GM12874 (cell line): ENCODE measurements around the gene ATP6AP1.

Experiments
- TF ChIP-seq, protein P1 (sequence below): IDR thresholded peaks from 2 replicates; pipeline ENCODE4 v1.5.1; 2011; ENCODE audit warnings: low read depth, mild to moderate bottlenecking, control low read depth, low read length, moderate library complexity; ENCODE audit not compliant: insufficient read depth

ATP6AP1 gene

DNA sequence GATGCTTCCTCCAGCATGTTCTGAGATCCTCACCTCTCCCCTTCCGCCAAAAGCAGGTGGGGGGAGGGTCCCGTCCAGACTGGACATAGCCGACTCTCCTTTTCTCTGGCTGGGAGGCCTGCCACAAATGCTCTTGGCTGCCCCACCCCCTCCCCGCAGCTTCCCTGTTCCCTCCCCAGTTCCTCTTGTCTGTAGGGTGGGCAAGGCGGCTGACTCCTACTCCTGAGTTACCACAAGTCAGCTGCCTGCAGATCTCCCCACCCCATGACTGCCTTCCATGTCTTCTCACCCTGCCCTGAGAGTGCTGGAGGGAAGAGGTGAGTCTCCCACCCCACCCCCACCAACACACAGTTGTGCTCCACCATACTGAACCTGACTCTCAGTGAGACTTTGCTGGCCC lies 2.9 kb downstream of the ATP6AP1 start:
- TF ChIP-seq, protein P1, sequence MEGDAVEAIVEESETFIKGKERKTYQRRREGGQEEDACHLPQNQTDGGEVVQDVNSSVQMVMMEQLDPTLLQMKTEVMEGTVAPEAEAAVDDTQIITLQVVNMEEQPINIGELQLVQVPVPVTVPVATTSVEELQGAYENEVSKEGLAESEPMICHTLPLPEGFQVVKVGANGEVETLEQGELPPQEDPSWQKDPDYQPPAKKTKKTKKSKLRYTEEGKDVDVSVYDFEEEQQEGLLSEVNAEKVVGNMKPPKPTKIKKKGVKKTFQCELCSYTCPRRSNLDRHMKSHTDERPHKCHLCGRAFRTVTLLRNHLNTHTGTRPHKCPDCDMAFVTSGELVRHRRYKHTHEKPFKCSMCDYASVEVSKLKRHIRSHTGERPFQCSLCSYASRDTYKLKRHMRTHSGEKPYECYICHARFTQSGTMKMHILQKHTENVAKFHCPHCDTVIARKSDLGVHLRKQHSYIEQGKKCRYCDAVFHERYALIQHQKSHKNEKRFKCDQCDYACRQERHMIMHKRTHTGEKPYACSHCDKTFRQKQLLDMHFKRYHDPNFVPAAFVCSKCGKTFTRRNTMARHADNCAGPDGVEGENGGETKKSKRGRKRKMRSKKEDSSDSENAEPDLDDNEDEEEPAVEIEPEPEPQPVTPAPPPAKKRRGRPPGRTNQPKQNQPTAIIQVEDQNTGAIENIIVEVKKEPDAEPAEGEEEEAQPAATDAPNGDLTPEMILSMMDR = no peak

DNA sequence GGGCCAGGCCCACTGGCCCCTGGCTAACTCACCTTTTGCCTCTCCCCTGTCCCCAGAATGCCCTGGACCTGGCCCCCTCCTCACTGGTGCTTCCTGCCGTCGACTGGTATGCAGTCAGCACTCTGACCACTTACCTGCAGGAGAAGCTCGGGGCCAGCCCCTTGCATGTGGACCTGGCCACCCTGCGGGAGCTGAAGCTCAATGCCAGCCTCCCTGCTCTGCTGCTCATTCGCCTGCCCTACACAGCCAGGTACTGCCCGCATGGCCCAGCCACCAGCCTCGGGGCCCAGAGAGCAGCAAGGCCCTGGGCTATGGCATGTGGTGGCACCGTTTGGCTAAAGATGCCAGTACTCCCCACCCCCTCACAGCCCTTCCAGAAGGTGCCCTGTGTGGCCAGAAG lies 3.7 kb downstream of the ATP6AP1 start:
- TF ChIP-seq, protein P1 = no peak

DNA sequence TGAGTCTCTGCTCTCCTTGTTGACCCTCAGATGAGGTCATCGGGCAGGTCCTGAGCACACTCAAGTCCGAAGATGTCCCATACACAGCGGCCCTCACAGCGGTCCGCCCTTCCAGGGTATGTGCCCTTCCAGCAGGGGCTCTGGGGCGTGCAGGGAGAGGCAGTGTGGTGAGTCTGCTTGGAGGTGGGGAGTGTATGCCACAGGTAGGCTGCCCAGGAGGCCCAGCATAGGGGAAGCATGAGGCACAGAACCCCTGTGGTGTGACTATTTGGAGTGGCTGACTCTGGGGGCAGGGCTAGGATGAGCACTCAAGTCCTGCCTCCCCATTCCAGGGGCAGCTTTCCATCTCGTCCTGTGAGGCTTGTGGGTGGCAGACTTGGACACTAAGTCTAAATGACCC lies 5.1 kb downstream of the ATP6AP1 start:
- TF ChIP-seq, protein P1 = no peak

DNA sequence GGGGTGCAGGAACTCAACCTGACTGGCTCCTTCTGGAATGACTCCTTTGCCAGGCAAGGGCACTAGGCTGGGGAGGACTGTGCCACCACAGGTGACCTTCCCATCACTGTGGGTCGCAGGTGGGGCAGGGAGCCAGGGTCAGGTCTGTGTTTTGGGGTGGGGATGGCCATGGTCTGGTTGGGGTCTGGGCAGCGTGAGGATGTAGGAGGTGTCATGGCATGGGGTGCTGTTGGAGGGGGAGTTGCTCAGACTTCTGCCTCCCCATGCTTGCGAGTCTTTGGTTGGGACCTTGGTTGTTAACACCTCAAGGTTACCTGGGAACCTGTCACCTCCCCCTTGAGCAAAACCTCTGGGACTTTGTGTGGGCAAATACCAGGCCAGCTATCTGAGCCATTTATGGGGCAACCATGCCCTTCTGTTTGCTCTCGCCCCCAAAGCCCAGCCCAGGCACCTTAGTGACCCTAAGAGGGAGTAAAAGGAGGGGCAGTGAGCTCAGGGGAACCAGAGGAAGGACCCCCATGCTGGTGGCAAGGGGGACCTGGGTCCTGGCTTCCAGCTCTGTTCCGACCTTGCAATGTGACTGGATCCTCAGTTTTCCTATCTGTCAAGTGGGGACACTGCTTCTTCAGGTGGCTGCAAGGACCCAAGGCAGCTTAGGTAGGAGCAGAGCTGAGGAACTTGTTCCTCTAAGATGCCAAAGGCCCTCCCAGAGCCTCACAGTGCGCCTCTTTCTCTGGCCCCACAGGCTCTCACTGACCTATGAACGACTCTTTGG lies 6.1 kb downstream of the ATP6AP1 start:
- TF ChIP-seq, protein P1 = no peak

DNA sequence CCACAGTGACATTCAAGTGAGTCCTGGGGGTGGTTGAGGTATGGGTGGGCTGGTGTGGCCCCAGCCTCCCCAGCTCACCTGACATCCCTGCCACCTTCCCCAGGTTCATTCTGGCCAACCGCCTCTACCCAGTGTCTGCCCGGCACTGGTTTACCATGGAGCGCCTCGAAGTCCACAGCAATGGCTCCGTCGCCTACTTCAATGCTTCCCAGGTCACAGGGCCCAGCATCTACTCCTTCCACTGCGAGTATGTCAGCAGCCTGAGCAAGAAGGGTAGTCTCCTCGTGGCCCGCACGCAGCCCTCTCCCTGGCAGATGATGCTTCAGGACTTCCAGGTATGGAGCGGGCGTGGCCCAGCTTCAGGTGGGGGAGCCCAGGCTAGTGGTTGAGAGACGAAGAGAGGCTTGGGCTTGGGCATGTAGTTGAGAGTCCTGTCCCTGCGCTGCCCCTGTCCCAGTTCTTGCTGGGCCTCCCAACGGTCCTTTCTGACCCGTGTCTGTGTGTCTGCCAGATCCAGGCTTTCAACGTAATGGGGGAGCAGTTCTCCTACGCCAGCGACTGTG lies 6.8 kb downstream of the ATP6AP1 start:
- TF ChIP-seq, protein P1 = no peak

DNA sequence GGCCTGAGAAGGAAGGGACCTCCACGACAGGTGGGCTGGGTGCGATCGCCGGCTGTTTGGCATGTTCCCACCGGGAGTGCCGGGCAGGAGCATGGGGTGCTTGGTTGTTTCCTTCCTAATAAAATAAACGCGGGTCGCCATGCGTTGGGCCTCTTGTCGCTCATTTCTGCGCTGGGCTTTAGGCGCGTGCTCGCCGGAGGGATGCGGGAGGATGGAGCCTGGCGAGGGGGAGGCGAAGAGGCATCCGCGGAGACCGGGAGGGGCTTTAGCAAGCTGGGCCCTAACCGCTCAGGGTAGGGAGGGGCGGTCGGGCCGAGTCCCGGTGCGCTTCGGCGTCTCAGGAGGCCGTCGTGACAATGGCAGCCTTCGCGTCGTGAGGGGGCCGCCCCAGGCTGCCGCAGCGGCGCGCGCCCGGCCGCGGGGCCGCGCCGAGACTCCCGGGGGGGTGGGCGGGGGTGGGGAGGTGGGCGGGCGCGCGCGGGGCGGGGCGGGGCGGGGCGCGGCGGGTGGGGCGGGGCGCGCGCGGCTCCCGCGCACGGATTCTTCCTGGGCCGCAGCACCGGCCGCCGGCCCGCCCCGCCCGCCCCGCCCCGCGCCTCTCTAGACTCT lies 8.0 kb downstream of the ATP6AP1 start:
- TF ChIP-seq, protein P1 = no peak

DNA sequence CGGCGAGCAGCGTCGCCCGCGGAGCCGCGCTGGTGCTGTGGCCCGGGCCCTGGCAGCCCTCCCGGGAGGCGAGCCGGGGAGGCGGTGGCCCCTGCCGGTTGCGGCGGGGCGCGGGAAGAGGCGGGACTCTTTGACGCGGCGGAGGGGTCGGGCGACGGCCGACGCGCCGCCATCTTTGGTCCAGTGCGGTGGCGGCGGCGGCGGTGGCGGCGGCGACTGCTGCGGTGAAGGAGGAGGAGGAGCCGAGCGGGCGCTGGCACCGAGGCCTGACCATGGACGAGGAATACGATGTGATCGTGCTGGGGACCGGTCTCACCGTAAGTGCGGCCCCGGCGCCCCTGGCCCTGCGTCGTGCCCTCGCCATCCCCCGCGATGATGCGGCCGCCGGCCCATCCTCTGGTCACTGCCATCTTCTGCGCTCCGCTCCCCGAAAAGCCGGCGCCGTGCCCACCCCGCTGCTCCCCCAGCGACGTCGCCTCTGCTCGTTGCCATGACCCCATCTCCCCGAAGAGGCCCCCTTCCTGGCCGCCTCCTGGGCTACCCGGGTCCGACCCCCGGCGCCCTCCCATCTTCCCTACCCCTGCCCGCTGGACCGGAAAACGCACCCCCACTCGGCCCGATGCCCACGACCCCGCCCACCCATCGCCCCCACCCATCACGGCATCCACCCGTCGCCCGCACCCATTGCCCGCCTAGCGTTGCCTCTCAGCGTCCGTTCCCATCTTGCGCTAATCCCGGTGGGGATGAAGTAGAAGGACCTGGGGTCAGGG lies 8.7 kb downstream of the ATP6AP1 start, which contains the start of gene GDI1:
GDI1 (plus strand) TSS at position 172 of the 770 bp plus-strand sequence; CDS start at position 273, 101 bp downstream.
- TF ChIP-seq, protein P1 = no peak
